SK-N-SH (cell line): ENCODE measurements around the gene RFK.

ENCODE experiments used
- EP300 ChIP-seq, 2 experiments: IDR thresholded peaks; 2 replicates each; pipeline versions ENCODE4 v1.4.0 to v1.6.1; 2012; ENCODE audit warnings: borderline replicate concordance in 1 of 2, low read depth in 1 of 2, low read length in 1 of 2
- EZH2phosphoT487 ChIP-seq: fragments of 200-600 bp; sonication (generic); IDR thresholded peaks from 2 replicates; pipeline ENCODE4 v1.6.1; 2017; ENCODE audit warnings: low read depth, mixed run types, mild to moderate bottlenecking, antibody characterized with exemption, moderate library complexity, borderline replicate concordance
- GABPA ChIP-seq: IDR thresholded peaks from 2 replicates; pipeline ENCODE4 v1.4.0; 2012; ENCODE audit warnings: low read depth, mild to moderate bottlenecking
- GATA2 ChIP-seq: sonication (generic); formaldehyde crosslinking; IDR thresholded peaks from 2 replicates; pipeline ENCODE4 v1.5.0; 2020; ENCODE audit warnings: mild to moderate bottlenecking, missing genetic modification reagents
- POLR2AphosphoS5 ChIP-seq: IDR thresholded peaks from 2 replicates; pipeline ENCODE4 v1.6.1; 2012; ENCODE audit warnings: low read depth, low read length
- SIN3A ChIP-seq: IDR thresholded peaks from 2 replicates; pipeline ENCODE4 v1.6.1; 2012; ENCODE audit warnings: low read depth, mild to moderate bottlenecking, low read length, moderate library complexity, borderline replicate concordance
- TAF1 ChIP-seq: IDR thresholded peaks from 2 replicates; pipeline ENCODE4 v1.6.1; 2012; ENCODE audit warnings: low read depth, mild to moderate bottlenecking, low read length, moderate library complexity, borderline replicate concordance
- TF ChIP-seq, protein P1 (sequence below): fragments of 200-600 bp; sonication (generic); IDR thresholded peaks from 2 replicates; pipeline ENCODE4 v1.6.1; 2017; ENCODE audit warnings: antibody characterized with exemption, mild to moderate bottlenecking, moderate library complexity
- TF ChIP-seq, protein P2 (sequence below): IDR thresholded peaks from 2 replicates; pipeline ENCODE4; 2012
- TF ChIP-seq, protein P3 (sequence below): fragments of 150-350 bp; IDR thresholded peaks from 2 replicates; pipeline ENCODE4 v1.6.1; 2017; ENCODE audit warnings: antibody characterized with exemption, low read length, low read depth, borderline replicate concordance
- TF ChIP-seq, protein P4 (sequence below): IDR thresholded peaks from 2 replicates; pipeline ENCODE4 v1.4.0; 2012; ENCODE audit warnings: low read depth

DNA sequence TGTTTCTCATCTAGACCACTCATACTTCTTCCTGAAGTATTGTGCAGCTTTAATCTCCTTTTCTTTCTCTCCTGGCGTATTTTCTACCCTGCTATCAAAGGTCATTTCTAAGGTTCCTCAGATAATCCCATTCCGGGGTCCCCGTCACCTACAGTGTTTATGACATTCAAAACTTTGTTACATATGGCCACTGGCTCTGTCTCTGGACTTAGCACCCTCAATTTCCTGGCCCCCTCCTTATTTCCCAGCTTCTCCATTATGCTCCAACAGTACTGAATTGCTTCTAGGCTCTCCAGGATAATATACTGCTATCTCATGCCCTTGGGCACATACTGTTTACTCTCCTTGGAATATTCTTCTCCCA, 31.2 kb downstream of the RFK start:
- TF ChIP-seq GATA2 (CRISPR knock-in tag) (no peak), EP300 (IDR thresholded peaks at IDR 0.05; ENCODE audit: borderline replicate concordance in 1 of 2, low read depth in 1 of 2, low read length in 1 of 2) (no peak), POLR2AphosphoS5 (no peak), TAF1 (no peak), SIN3A (no peak), EZH2phosphoT487 (no peak), GABPA (no peak)
- TF ChIP-seq, protein P1, sequence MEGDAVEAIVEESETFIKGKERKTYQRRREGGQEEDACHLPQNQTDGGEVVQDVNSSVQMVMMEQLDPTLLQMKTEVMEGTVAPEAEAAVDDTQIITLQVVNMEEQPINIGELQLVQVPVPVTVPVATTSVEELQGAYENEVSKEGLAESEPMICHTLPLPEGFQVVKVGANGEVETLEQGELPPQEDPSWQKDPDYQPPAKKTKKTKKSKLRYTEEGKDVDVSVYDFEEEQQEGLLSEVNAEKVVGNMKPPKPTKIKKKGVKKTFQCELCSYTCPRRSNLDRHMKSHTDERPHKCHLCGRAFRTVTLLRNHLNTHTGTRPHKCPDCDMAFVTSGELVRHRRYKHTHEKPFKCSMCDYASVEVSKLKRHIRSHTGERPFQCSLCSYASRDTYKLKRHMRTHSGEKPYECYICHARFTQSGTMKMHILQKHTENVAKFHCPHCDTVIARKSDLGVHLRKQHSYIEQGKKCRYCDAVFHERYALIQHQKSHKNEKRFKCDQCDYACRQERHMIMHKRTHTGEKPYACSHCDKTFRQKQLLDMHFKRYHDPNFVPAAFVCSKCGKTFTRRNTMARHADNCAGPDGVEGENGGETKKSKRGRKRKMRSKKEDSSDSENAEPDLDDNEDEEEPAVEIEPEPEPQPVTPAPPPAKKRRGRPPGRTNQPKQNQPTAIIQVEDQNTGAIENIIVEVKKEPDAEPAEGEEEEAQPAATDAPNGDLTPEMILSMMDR, result no peak
- TF ChIP-seq, protein P2, sequence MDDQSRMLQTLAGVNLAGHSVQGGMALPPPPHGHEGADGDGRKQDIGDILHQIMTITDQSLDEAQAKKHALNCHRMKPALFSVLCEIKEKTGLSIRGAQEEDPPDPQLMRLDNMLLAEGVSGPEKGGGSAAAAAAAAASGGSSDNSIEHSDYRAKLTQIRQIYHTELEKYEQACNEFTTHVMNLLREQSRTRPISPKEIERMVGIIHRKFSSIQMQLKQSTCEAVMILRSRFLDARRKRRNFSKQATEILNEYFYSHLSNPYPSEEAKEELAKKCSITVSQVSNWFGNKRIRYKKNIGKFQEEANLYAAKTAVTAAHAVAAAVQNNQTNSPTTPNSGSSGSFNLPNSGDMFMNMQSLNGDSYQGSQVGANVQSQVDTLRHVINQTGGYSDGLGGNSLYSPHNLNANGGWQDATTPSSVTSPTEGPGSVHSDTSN, result no peak
- TF ChIP-seq, protein P3, sequence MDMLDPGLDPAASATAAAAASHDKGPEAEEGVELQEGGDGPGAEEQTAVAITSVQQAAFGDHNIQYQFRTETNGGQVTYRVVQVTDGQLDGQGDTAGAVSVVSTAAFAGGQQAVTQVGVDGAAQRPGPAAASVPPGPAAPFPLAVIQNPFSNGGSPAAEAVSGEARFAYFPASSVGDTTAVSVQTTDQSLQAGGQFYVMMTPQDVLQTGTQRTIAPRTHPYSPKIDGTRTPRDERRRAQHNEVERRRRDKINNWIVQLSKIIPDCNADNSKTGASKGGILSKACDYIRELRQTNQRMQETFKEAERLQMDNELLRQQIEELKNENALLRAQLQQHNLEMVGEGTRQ, result no peak
- TF ChIP-seq, protein P4, sequence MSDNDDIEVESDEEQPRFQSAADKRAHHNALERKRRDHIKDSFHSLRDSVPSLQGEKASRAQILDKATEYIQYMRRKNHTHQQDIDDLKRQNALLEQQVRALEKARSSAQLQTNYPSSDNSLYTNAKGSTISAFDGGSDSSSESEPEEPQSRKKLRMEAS, result no peak
